Measurements from ENCODE around the gene EXOC5.

The EXOC5 gene

DNA sequence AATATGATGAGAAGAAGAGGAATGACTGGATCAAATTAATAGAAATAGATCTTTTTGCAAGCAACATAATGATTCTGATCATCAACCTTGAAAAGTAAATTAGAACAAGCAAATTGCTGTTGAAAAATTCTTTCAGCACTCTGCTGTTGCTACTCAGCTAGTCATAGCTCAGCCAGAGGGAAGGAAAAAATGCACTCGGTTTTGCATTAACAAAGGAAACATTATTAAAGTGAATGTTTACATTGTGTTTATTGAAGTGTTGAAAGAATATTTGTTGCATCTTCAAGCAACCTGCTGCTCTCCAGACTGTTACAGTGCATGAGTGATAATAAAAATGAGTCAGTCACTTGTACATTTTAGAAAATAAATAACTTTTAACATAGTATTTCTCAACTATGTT, 26.5 kb upstream of the EXOC5 start:
- no peak for TF ChIP-seq CTCF (IDR thresholded peaks at IDR 0.05; ENCODE audit: low read depth, low read length)
- no peak overlapping the region for H3K4me3 ChIP-seq (ENCODE audit: low read depth, low read length)

DNA sequence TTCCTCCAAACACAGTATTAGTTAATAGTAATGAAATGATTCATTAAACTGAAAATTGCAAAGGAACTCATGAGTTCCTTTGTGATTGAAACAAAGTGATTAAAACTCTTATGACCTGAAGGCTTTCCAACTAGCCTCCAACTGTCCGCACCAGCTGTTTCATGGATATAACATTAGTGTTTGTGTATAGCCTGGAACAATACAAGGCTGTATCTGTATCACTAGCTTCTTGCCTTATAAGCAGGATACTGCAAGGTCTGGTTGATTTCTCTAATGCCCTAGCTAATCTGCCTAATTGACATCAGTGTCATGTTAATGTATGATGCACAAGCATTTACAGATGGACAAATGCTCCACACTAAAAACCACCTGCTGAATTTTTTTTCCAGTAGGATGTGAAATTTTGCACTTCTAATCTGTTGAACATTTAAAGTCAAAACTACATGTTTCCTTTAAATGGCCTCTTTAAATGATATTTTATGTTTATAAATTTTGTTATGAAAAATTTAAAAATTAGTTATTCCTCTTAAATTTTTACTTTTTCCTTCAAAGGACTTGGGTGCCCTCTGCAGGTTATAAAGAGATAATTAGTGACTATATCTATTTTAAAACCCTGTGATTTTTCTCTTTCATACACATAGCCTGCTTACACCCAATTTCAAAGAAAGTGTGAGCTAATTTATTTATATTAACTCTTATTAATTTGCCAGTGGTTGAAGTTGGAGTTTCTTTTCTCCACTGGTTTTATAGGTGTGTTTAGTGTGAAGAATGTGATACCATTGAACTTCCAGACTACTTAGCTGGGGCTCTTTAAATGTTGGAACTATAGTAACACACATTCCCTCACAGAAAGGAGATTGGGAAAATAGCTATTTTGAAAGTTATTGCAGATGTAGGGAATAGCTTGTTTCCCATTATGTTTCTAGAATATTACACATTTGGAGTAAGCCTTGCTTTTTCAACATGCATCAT, 25.4 kb upstream of the EXOC5 start:
- TF ChIP-seq CTCF (IDR thresholded peaks at IDR 0.05; ENCODE audit: low read depth, low read length), result no peak
- H3K4me3 ChIP-seq (ENCODE audit: low read depth, low read length), result no peak overlapping the region

DNA sequence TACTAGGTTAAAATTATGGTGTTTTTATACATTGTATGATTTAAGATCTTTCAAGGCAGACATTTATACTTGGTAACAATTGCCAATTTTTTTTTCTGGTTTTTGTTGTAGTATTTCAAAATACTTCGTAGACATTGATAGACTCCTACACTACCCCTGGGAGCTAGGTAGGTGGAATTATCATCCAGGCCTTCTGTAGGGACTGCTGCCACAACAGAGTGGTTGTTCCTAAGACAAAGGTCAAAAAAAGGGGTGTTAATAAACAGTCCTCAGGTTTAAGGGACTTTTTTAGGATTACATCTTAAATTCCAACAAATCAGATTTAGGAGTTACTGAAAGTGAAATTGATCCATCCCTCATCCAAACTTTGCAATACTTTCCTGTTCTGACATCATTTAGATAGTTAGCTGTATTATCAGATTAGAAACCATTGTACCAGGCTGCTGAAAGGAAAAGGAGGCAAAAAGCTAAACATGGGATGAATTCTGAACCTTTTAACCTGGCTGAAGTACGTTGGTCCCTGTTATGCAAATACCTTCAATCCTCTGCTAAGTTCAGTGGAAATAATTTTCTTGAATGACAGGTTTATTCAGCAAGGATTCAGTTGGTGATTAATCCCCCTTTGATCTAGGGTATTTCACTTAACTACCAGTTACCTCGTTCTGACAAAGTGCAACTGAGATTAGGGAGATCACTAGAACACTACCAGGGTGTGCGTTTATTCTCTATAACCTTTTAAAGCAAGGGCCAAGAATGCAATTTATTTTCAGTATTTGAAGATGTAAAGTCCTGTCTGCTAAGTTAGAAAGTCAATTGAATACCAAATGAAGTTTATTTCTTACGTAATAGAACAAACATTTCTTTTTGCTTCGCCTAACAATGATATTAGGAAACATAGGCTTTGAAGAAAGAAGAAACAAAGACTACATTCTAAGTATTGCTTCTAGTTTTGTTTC, 23.3 kb upstream of the EXOC5 start:
- H3K4me3 ChIP-seq (ENCODE audit: low read depth, low read length), result no peak overlapping the region
- TF ChIP-seq CTCF (IDR thresholded peaks at IDR 0.05; ENCODE audit: low read depth, low read length), result no peak

- no peak overlapping the region for H3K4me3 ChIP-seq (ENCODE audit: low read depth, low read length)
- TF ChIP-seq CTCF (IDR thresholded peaks at IDR 0.05; ENCODE audit: low read depth, low read length), result no peak
These were observed 22.0 kb upstream of the EXOC5 start for GRCh38 chr14:57290751-57291150.

DNA sequence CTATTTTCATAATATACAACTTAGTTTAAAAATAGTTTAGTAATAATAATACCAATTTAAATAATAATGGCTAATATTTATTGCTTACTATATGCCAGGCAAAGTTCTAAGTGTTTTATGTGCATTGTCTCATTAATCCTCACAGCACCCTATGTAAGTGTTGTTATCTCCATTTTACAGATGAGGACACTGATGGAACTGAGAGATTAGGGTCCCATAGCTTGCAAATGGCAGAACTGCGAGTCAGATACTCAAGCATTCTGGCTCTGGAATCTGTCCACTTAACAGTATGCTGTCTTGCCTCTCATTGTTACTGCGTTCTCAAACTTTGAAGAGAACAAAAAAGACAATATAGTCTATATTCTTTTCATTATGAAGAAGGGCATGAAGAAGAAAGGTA, 19.0 kb upstream of the EXOC5 start:
- TF ChIP-seq CTCF (IDR thresholded peaks at IDR 0.05; ENCODE audit: low read depth, low read length), result no peak
- H3K4me3 ChIP-seq (ENCODE audit: low read depth, low read length), result no peak overlapping the region

DNA sequence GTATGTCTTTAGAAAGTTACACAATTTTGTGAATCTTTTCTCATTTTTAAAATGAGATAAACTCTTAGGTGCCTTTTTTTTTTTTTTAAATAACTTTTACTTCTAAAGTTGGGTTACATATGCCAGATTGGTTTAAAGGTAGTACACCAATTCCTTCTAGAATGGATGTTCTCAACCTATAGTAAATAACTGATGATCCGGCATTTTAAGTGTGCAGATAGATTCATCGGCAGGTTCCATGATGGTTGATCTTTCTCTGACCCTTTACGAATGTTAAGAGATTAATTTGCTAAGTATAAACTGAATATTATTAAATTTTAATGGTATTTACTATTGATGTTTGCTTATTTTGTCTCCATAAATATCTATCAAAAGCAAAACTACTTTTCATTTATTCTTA, 8.4 kb upstream of the EXOC5 start:
- TF ChIP-seq CTCF (IDR thresholded peaks at IDR 0.05; ENCODE audit: low read depth, low read length), result no peak

More for the DNA sequence above, 8.4 kb upstream of the EXOC5 start:
- no peak overlapping the region for H3K4me3 ChIP-seq (ENCODE audit: low read depth, low read length)

All from WI38 (cell line).